Lower lobe of right lung (tissue), 2 donors: ENCODE results near the gene SEMA4A. TPM values are rescaled to one million over a fixed set of nuclear protein-coding genes. Genes with fewer than 3 reads are reported as not detected.
"Not testable (repeated sequence)": the region's sequence is repeated elsewhere in the genome, so short reads cannot be mapped to it uniquely, and the experiment has no call there.

Experiments
- ATAC-seq, 2 donors: fragments of 200-7000 bp; cut with Tn5 transposase; one replicate each; pipeline ENCODE4 v1.9.1; 2020 to 2022; ENCODE audit warnings: mild to moderate bottlenecking in 2 of 2, moderate library complexity in 2 of 2
- DNase-seq: peaks from one replicate; pipeline ENCODE4 v3.0.0-alpha.2; 2020
- H3K27ac ChIP-seq: fragments of 200-600 bp; one replicate; pipeline ENCODE4 v1.8.0; 2022
- H3K27me3 ChIP-seq: fragments of 200-600 bp; one replicate; pipeline ENCODE4 v1.8.0; 2022; ENCODE audit warnings: low read depth
- H3K36me3 ChIP-seq: fragments of 200-600 bp; one replicate; pipeline ENCODE4 v1.8.0; 2022; ENCODE audit warnings: mild to moderate bottlenecking
- H3K4me1 ChIP-seq: fragments of 200-600 bp; one replicate; pipeline ENCODE4 v1.8.0; 2022
- H3K4me3 ChIP-seq: fragments of 200-600 bp; one replicate; pipeline ENCODE4 v1.8.0; 2022; ENCODE audit warnings: mild to moderate bottlenecking
- H3K9me3 ChIP-seq: fragments of 200-600 bp; one replicate; pipeline ENCODE4 v1.8.0; 2022
- CTCF ChIP-seq: fragments of 200-600 bp; IDR thresholded peaks from one replicate; pipeline ENCODE4 v1.8.0; 2022; ENCODE audit warnings: antibody characterized with exemption, mild to moderate bottlenecking
- intact Hi-C: fragments of 100-400 bp; cut with DNase I; formaldehyde crosslinking; loops from one replicate; pipeline ENCODE4 v1.11.0; 2022
- total RNA-seq: library from RNA; stranded (reverse); fragmentation: NEBNext Ultra II Directional; extraction: Animal tissue kit (Norgen Biotek cat#: 25700); gene quantifications from one replicate; pipeline ENCODE4 v1.2.1, GENCODE V29; 2021
- donor health status: DM: no; HTN: yes; CAD: no; lungs with severe emphysema.

Gene SEMA4A
- total RNA-seq, 1 donor from 2014 or later: 28.9 TPM

GRCh38 chr1:156117414-156118176, 35.8 kb upstream of the SEMA4A start:
- Histone ChIP-seq H3K4me3 (peak overlapping the region; percentile 90), H3K27ac (peak overlapping the region; percentile 99), H3K4me1 (peaks cover 69% of the 10 kb centered on the region), H3K27me3 (no peaks in the 10 kb centered on the region), H3K9me3 (no peaks in the 10 kb centered on the region), H3K36me3 (no peaks in the 10 kb centered on the region)
- no peak for TF ChIP-seq CTCF
- ATAC-seq (no peak), DNase-seq (no peak)
- intact Hi-C loops: no loop called here

GRCh38 chr1:156118177-156118868, 35.1 kb upstream of the SEMA4A start:
- H3K27me3 ChIP-seq: no peaks in the 10 kb centered on the region
- H3K27ac ChIP-seq: peak overlapping the region; percentile 99
- DNase-seq (peak; percentile 72), ATAC-seq (no peak)
- H3K4me3 ChIP-seq: peak overlapping the region; percentile 90
- H3K4me1 ChIP-seq: peaks cover 77% of the 10 kb centered on the region
- H3K9me3 ChIP-seq: no peaks in the 10 kb centered on the region
- TF ChIP-seq CTCF: no peak
- H3K36me3 ChIP-seq: no peaks in the 10 kb centered on the region
- intact Hi-C loops: no loop called here

GRCh38 chr1:156119503-156120209, 33.7 kb upstream of the SEMA4A start:
- Histone ChIP-seq H3K4me1 (peaks cover 84% of the 10 kb centered on the region), H3K27me3 (no peaks in the 10 kb centered on the region), H3K36me3 (no peaks in the 10 kb centered on the region), H3K27ac (peak overlapping the region; percentile 99), H3K9me3 (no peaks in the 10 kb centered on the region), H3K4me3 (peak overlapping the region; percentile 25)
- no peak for TF ChIP-seq CTCF
- ATAC-seq: no peak
- intact Hi-C loops: no loop called here
- no peak for DNase-seq

GRCh38 chr1:156120318-156120717, 33.1 kb upstream of the SEMA4A start:
- Histone ChIP-seq H3K36me3 (no peaks in the 10 kb centered on the region), H3K27ac (peak overlapping the region; percentile 99), H3K9me3 (no peaks in the 10 kb centered on the region), H3K4me3 (peak overlapping the region; percentile 25), H3K27me3 (no peaks in the 10 kb centered on the region), H3K4me1 (peaks cover 90% of the 10 kb centered on the region)
- ATAC-seq: no peak
- intact Hi-C loops: no loop called here
- DNase-seq: no peak
- TF ChIP-seq CTCF: no peak

GRCh38 chr1:156121005-156121404, 32.4 kb upstream of the SEMA4A start:
- H3K27ac ChIP-seq: peak overlapping the region; percentile 99
- H3K9me3 ChIP-seq, ATAC-seq, intact Hi-C loops, H3K36me3 ChIP-seq, H3K27me3 ChIP-seq, DNase-seq: not testable (repeated sequence)
- H3K4me3 ChIP-seq: peak overlapping the region; percentile 25
- peaks cover 97% of the 10 kb centered on the region for H3K4me1 ChIP-seq
